A673 (cell line): ENCODE measurements around the gene LTB4R2.

Experiments
- EZH2 ChIP-seq: fragments of 200-600 bp; sonication (generic); IDR thresholded peaks from 2 replicates; pipeline ENCODE4 v1.6.1; 2017; ENCODE audit warnings: borderline replicate concordance, low read depth, mild to moderate bottlenecking, mixed read lengths, antibody characterized with exemption, low read length; ENCODE audit not compliant: poor library complexity, severe bottlenecking
- TF ChIP-seq, protein P1 (sequence below): fragments of 300-800, 200-600 bp; sonication (generic); conservative IDR thresholded peaks from 2 replicates; pipeline ENCODE4 v1.5.1; 2017; ENCODE audit warnings: low read depth, mild to moderate bottlenecking, antibody characterized with exemption, low read length, moderate library complexity, mixed read lengths

- TF ChIP-seq, protein P1, sequence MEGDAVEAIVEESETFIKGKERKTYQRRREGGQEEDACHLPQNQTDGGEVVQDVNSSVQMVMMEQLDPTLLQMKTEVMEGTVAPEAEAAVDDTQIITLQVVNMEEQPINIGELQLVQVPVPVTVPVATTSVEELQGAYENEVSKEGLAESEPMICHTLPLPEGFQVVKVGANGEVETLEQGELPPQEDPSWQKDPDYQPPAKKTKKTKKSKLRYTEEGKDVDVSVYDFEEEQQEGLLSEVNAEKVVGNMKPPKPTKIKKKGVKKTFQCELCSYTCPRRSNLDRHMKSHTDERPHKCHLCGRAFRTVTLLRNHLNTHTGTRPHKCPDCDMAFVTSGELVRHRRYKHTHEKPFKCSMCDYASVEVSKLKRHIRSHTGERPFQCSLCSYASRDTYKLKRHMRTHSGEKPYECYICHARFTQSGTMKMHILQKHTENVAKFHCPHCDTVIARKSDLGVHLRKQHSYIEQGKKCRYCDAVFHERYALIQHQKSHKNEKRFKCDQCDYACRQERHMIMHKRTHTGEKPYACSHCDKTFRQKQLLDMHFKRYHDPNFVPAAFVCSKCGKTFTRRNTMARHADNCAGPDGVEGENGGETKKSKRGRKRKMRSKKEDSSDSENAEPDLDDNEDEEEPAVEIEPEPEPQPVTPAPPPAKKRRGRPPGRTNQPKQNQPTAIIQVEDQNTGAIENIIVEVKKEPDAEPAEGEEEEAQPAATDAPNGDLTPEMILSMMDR: no peak
- no peak for TF ChIP-seq EZH2
Observed at GRCh38 chr14:24322672-24323071, 12.7 kb downstream of the LTB4R2 start.
